Measurements from ENCODE around the gene CCDC51. TPM values are rescaled to one million over a fixed set of nuclear protein-coding genes. Genes with fewer than 3 reads are reported as not detected.

Gene CCDC51
- total RNA-seq, 1 experiment from 2014 or later, result 29.3 TPM

DNA sequence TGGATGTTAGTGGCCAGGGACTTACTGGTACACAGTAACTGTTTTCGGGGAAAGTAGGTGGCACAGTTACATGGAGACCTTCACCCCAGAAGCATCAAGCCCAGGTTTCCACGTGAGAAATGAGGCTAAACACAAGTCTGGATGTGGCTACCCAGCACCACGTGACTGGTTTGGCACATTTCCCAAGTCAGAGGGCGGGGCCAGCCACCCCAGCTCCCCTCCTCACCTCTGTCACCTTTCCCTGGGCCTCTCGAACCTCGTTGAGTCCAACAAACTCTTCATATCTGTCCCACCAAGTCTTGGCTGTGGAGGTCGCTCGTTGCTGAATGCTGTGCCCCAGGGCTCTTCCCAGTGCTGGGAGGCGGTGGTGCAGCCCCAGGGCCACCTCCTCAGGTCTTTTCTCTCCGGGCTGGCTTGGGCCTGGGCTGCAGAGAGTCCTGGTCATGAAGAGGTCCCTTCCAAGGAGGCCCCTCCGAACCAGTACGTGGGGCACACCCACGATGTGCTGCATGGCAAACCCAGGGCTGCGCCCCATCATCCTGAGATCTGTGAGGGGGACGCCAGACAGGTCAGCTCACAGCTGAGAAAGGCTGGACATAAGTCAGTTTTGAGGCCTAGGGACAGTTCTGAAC is 5.2 kb downstream of the CCDC51 start:
- Histone ChIP-seq H4K20me1 (ENCODE audit: insufficient read depth) (no peaks in the 10 kb centered on the region), H3K4me3 (replicated peaks in 1 of 2; ENCODE audit: low read depth in 1 of 2, low read length in 2 of 2) (peak overlapping the region in 1 of 2 experiments; percentile 46; a peak in 1 of 4 replicates), H3K36me3 (ENCODE audit: control insufficient read depth in 1 of 2, insufficient read depth in 2 of 2, low read length in 2 of 2) (peaks cover 0 to 17% of the 10 kb centered on the region in 2 experiments; a peak in 1 of 4 replicates), H3K9me3 (ENCODE audit: control insufficient read depth in 1 of 2, insufficient read depth in 1 of 2, low read depth in 1 of 2, low read length in 2 of 2) (no peaks in the 10 kb centered on the region), H3K4me2 (ENCODE audit: low read length) (peak overlapping the region; percentile 79), H3K27ac (ENCODE audit: low read depth, low read length) (peak overlapping the region; percentile 62), H3K9ac (ENCODE audit: low read length) (peak overlapping the region; percentile 55), H3K9me2 (ENCODE audit: insufficient read depth) (no peaks in the 10 kb centered on the region), H3K27me3 (ENCODE audit: insufficient read depth, low read length) (no peaks in the 10 kb centered on the region), H3K79me2 (ENCODE audit: insufficient read depth, low read length) (peaks cover 25% of the 10 kb centered on the region; the same call in 1 of the 2 replicates), H2AFZ (ENCODE audit: low read depth, low read length, poor library complexity, severe bottlenecking) (no peak overlapping the region), H3K4me1 (ENCODE audit: control insufficient read depth in 1 of 2, insufficient read depth in 2 of 2, low read length in 2 of 2) (peaks cover 50 to 79% of the 10 kb centered on the region in 2 experiments)
- ATAC-seq, result no peak
- CTCF ChIA-PET, result interaction anchor here (0.9 to 6.4 kb wide), 4 partner anchors 33 to 240 kb away, joined by 3 to 386 read pairs (median 7); no protein-coding TSS in a partner anchor
- DNase-seq (ENCODE audit: low read depth, low spot score), result no peak
- TF ChIP-seq, protein P1, sequence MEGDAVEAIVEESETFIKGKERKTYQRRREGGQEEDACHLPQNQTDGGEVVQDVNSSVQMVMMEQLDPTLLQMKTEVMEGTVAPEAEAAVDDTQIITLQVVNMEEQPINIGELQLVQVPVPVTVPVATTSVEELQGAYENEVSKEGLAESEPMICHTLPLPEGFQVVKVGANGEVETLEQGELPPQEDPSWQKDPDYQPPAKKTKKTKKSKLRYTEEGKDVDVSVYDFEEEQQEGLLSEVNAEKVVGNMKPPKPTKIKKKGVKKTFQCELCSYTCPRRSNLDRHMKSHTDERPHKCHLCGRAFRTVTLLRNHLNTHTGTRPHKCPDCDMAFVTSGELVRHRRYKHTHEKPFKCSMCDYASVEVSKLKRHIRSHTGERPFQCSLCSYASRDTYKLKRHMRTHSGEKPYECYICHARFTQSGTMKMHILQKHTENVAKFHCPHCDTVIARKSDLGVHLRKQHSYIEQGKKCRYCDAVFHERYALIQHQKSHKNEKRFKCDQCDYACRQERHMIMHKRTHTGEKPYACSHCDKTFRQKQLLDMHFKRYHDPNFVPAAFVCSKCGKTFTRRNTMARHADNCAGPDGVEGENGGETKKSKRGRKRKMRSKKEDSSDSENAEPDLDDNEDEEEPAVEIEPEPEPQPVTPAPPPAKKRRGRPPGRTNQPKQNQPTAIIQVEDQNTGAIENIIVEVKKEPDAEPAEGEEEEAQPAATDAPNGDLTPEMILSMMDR (IDR thresholded peaks at IDR 0.05 in 2 of 3, conservative IDR thresholded peaks at IDR 0.05 in 1 of 3; ENCODE audit: borderline replicate concordance in 1 of 3, insufficient read depth in 1 of 3, low read depth in 2 of 3, low read length in 2 of 3), result no peak
- TF ChIP-seq ELF1 (IDR thresholded peaks at IDR 0.05; ENCODE audit: borderline replicate concordance, low read depth), result no peak
- TF ChIP-seq FOSL1 (IDR thresholded peaks at IDR 0.05; ENCODE audit: low read depth), result no peak
- no peak for TF ChIP-seq MAX (IDR thresholded peaks at IDR 0.05)
- TF ChIP-seq JUND (IDR thresholded peaks at IDR 0.05), result no peak
- no peak for TF ChIP-seq SIN3A (IDR thresholded peaks at IDR 0.05; ENCODE audit: low read depth)
- TF ChIP-seq YY1 (IDR thresholded peaks at IDR 0.05; ENCODE audit: extremely low read depth, insufficient replicate concordance, low read depth, low read length), result no peak
- TF ChIP-seq, protein P2, sequence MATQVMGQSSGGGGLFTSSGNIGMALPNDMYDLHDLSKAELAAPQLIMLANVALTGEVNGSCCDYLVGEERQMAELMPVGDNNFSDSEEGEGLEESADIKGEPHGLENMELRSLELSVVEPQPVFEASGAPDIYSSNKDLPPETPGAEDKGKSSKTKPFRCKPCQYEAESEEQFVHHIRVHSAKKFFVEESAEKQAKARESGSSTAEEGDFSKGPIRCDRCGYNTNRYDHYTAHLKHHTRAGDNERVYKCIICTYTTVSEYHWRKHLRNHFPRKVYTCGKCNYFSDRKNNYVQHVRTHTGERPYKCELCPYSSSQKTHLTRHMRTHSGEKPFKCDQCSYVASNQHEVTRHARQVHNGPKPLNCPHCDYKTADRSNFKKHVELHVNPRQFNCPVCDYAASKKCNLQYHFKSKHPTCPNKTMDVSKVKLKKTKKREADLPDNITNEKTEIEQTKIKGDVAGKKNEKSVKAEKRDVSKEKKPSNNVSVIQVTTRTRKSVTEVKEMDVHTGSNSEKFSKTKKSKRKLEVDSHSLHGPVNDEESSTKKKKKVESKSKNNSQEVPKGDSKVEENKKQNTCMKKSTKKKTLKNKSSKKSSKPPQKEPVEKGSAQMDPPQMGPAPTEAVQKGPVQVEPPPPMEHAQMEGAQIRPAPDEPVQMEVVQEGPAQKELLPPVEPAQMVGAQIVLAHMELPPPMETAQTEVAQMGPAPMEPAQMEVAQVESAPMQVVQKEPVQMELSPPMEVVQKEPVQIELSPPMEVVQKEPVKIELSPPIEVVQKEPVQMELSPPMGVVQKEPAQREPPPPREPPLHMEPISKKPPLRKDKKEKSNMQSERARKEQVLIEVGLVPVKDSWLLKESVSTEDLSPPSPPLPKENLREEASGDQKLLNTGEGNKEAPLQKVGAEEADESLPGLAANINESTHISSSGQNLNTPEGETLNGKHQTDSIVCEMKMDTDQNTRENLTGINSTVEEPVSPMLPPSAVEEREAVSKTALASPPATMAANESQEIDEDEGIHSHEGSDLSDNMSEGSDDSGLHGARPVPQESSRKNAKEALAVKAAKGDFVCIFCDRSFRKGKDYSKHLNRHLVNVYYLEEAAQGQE (IDR thresholded peaks at IDR 0.05; ENCODE audit: low read depth), result no peak
- TF ChIP-seq TCF7L2 (IDR thresholded peaks at IDR 0.05; ENCODE audit: borderline replicate concordance, extremely low read depth, insufficient read depth, insufficient read length), result no peak
- TF ChIP-seq, protein P3, sequence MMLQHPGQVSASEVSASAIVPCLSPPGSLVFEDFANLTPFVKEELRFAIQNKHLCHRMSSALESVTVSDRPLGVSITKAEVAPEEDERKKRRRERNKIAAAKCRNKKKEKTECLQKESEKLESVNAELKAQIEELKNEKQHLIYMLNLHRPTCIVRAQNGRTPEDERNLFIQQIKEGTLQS (IDR thresholded peaks at IDR 0.05), result no peak
- no peak for TF ChIP-seq SRF (IDR thresholded peaks at IDR 0.05; ENCODE audit: low read depth)
- no peak for TF ChIP-seq EZH2 (IDR thresholded peaks at IDR 0.05)
- no peak for TF ChIP-seq EZH2phosphoT487 (IDR thresholded peaks at IDR 0.05; ENCODE audit: borderline replicate concordance)
- intact Hi-C loops (cut with micrococcal nuclease), result no loop called here
- POLR2A ChIA-PET, result interaction anchor here (1.6 kb wide), 1 partner anchor 34 kb away, joined by 22 read pairs; no protein-coding TSS in a partner anchor
- no TSS peak for BruUV-seq (replicated peaks)
- RAD21 ChIA-PET (ENCODE audit: low non-redundant PET in 1 of 2, low total read pairs in 2 of 2, uncharacterized antibody in 2 of 2, unreplicated experiment in 2 of 2), result interaction anchor here (0.6 to 3.3 kb wide), 4 partner anchors 8 to 34 kb away, joined by 3 to 59 read pairs (median 14); no protein-coding TSS in a partner anchor
